Measurements from ENCODE around the gene FADD.

The FADD gene

DNA sequence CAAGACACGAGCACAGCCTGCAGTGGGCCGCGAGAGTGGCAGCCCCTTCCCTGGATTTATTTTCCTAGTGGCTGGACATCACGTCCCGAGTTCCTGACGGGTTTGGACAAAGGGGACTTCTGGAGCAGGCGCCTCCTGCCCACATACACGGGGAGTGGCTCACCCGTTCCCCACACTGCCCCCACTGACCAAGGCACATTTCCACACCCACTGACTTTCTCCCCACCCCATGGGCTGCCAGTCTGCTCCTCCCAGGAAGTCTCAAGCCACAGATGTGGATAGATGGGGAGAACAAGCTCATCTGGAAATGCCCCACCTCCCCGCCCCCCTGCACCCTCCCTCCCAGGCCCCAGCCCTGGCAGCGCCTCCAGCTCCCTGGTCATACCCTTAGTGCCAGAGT, 34.0 kb upstream of the FADD start:
- peak in 1 of 2 experiments; percentile 77 for DNase-seq (ENCODE audit: low read depth in 1 of 2, low spot score in 1 of 2)
- no peak for TF ChIP-seq JUND (IDR thresholded peaks at IDR 0.05; ENCODE audit: low read depth)
- in situ Hi-C loops (cut with HindIII; ENCODE audit: low pct_unique_long_range_greater_than_20kb, low sequenced_read_pairs) = no loop called here

DNA sequence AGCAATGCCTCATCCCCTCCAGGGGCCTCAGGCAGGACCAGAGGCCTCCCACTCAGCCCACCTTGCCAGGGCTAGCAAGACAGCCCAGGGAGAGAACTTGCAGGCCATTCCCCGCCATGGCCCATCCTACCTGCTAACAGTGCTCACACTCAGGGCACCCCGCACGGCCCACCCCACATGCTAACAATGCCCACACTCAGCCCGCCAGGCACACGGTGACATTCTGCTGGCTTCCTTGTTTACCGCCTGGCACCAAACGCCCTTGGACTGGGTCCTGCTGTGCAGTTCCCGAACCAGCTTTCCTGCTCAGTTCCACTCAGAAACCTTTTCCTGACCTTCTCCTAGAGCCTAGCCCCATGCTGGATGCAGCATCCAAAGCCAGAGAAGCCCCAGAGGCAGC, 33.5 kb upstream of the FADD start:
- in situ Hi-C loops (cut with HindIII; ENCODE audit: low pct_unique_long_range_greater_than_20kb, low sequenced_read_pairs) = no loop called here
- no peak for TF ChIP-seq JUND (IDR thresholded peaks at IDR 0.05; ENCODE audit: low read depth)
- DNase-seq (ENCODE audit: low read depth in 1 of 2, low spot score in 1 of 2) = peak; percentile 69 to 90

DNA sequence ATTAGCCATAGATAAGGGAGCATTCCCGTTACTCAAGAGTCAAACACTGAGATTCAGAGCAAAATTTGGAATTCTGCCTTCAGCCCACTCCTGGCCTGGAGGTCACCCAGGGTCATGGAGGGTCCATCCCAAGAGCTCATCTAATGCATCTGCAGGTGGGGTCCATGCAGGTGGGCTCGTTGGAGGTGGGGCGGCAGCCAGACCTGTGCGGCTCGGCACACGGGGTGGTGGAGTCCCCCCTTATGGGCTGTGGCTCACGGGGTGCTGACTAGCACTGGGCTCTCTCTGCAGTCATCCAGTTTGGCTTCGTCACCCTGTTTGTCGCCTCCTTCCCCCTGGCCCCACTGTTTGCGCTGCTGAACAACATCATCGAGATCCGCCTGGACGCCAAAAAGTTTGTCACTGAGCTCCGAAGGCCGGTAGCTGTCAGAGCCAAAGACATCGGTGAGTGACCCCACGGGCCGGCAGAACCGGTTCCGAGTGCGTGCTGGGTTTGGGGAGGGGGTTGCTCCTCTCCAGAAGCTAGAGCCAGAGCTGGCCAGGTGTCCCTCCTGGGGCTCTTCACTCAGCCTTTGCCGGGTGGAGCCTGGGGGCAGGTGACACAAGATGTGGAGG, 32.4 kb upstream of the FADD start:
- DNase-seq (ENCODE audit: low read depth in 1 of 2, low spot score in 1 of 2) = no peak
- TF ChIP-seq JUND (IDR thresholded peaks at IDR 0.05; ENCODE audit: low read depth) = no peak
- in situ Hi-C loops (cut with HindIII; ENCODE audit: low pct_unique_long_range_greater_than_20kb, low sequenced_read_pairs) = no loop called here

DNA sequence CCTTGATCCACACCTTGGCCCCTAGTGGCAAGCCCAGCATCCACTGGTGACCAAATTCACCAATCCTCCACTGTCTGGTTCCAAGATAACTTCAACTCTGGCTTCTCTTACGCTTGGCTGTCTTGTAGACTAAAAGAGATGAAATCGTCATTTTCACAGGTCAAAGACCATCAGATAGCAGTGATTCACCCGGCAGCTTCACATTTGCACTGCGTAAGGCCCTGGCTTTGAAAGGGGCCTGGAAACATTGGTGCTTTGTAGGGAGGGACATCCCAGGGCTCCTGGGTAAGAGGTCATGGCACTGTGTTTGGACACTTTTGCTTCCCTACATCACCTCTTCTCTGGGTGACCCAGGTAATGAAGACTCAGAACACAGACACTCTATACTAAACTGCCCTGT, 30.1 kb upstream of the FADD start:
- in situ Hi-C loops (cut with HindIII; ENCODE audit: low pct_unique_long_range_greater_than_20kb, low sequenced_read_pairs) = no loop called here
- no peak for TF ChIP-seq JUND (IDR thresholded peaks at IDR 0.05; ENCODE audit: low read depth)
- DNase-seq (ENCODE audit: low read depth in 1 of 2, low spot score in 1 of 2) = no peak

DNA sequence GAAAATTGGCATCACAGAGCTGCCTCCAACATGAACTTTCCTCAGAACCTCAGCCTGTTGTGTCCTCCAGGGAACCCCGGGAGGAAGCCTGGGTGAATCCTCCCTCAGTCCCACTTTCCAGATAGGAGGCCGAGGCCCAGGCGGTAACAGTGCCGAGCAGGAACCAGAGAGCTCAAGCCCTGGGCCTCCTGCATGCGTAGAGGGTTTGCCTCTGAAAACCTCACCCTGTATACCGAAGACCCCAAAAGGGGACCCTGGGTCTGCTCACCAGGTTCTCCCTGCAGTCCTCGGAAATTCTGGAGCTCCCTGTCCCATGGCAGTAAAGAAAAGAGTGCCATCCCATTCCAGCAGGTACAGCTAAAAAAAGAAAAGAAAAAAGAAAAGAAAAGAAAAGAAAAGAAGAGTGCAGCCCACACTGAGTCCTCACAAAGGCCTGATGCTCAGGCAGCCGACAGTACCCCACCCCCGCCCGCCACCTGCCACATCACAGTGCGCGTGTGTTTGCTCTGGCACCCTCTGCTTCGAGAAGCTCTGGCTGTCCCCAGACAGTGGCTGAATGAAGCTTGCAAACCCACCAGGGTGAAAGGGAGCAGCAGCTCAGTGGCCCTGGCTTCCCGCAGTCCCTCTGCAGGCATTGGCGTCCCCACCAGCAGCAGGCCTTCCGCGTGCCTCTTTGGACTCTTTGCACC, 28.4 kb upstream of the FADD start:
- DNase-seq (ENCODE audit: low read depth in 1 of 2, low spot score in 1 of 2) = no peak
- no peak for TF ChIP-seq JUND (IDR thresholded peaks at IDR 0.05; ENCODE audit: low read depth)
- in situ Hi-C loops (cut with HindIII; ENCODE audit: low pct_unique_long_range_greater_than_20kb, low sequenced_read_pairs) = no loop called here

DNA sequence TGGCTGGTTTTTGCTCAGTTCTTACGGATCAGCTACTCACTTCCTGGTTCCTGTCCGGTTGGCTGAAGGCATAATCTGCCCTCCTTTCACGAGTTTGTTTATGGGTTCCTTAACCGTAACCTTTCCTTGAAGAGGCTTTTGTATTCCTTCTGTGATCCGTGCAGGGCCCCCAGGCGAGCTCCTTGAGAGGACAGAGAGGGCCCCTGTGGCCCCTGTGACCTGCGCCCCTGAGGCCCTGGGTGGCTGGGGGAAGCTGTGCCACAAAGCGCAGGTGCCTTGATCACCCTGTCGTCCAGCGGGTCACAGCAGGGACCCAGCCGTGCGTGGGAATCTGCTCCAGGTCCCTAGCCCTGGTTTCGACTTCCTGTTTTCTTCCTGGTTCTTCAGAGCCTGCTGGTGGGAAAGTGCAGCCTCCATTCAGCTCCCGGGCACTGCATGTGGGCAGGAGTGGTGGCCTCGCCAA, 27.8 kb upstream of the FADD start:
- in situ Hi-C loops (cut with HindIII; ENCODE audit: low pct_unique_long_range_greater_than_20kb, low sequenced_read_pairs) = no loop called here
- peak in 1 of 2 experiments; percentile 46 for DNase-seq (ENCODE audit: low read depth in 1 of 2, low spot score in 1 of 2)
- no peak for TF ChIP-seq JUND (IDR thresholded peaks at IDR 0.05; ENCODE audit: low read depth)

DNA sequence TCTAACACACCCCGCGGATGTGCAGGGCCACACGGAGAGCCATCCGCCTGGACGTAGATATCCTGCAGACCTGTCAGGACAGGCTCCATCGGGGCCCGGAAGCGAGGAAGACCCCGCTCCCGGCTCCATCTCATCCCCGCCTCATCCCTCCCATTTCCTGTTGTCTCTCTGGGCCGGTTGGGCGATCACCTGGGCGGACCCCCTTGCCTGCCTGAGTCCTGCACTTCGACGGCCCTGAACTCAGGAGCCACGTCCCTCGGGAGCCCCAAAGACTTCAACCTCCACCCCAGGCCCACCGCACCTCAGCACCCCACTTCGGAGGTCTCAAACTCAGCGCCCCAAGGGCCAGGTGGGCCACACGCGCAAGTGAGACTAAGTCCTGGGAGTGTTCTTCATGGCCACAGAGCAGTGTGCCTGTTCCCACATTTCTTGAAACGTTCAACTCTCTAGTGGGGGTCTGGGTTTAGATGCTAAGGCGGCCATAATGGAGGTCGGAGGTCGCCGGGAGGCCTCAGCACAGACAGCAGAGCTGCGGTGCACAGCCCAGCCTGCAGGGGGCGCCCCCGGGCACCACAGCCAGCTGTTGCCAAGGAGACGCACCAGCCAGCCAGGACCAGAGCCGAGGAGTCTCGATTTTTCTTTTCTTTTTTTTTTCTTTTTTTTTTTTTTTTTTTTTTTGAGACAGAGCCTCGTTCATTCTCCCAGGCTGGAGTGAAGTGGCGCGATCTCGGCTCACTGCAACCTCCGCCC, 26.0 kb upstream of the FADD start:
- peak; percentile 50 to 76 for DNase-seq (ENCODE audit: low read depth in 1 of 2, low spot score in 1 of 2)
- TF ChIP-seq JUND (IDR thresholded peaks at IDR 0.05; ENCODE audit: low read depth) = no peak
- in situ Hi-C loops (cut with HindIII; ENCODE audit: low pct_unique_long_range_greater_than_20kb, low sequenced_read_pairs) = no loop called here

DNA sequence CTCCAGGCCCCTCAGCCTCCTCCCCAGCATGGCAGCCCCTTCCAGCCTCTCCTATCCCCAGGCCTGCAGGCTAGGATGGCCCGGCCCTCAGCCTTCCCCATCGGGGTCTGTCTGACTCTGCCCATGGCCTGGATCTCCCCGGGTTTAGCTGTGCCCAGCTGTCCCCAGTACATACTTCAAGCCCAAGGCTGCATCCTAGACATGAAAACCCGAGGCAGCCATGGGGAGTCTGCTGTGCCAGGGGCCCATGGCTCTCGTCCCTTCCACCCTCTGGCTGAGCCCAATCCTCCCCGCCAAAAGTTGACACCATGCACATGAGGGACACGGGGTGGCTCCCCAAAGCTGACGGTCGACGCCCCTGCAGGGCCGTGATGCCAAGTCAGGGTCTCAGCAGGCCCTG, 22.2 kb upstream of the FADD start:
- TF ChIP-seq JUND (IDR thresholded peaks at IDR 0.05; ENCODE audit: low read depth) = no peak
- in situ Hi-C loops (cut with HindIII; ENCODE audit: low pct_unique_long_range_greater_than_20kb, low sequenced_read_pairs) = no loop called here

DNA sequence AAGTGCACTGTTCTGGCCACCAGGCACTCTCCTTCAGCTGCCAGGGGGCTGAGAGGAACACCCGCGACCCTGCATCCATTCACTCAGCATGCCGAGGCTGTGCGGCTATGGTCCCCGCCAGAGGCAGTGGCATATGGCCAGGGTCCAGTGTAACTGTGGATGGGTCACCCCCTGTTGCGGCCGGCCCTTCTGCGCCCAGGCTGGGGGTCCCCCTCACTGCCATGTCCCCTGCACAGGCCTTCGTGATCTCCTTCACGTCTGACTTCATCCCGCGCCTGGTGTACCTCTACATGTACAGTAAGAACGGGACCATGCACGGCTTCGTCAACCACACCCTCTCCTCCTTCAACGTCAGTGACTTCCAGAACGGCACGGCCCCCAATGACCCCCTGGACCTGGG, 20.8 kb upstream of the FADD start:
- no peak for DNase-seq (ENCODE audit: low read depth in 1 of 2, low spot score in 1 of 2)
- TF ChIP-seq JUND (IDR thresholded peaks at IDR 0.05; ENCODE audit: low read depth) = no peak
- in situ Hi-C loops (cut with HindIII; ENCODE audit: low pct_unique_long_range_greater_than_20kb, low sequenced_read_pairs) = no loop called here

More for the DNA sequence above, 22.2 kb upstream of the FADD start:
- DNase-seq (ENCODE audit: low read depth in 1 of 2, low spot score in 1 of 2) = no peak

DNA sequence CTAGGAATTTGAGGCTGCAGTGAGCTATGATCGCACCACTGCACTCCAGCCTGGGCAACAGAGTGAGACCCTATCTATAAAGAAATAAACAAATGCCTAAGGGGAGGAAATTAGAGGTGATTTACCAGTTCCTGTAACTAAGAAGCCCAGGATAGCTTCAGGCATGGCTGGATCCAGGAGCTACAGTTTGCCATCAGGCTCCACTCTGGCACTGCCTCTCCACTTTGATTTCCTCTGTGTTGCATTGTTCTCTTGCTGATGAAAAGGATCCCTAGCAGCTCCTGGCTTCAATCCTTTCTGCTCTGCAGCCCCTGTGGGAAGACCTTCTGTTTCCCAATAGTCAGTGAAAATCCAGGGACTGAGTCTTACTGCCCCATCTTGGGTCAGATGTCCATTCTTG, 20.1 kb upstream of the FADD start:
- DNase-seq (ENCODE audit: low read depth in 1 of 2, low spot score in 1 of 2) = no peak
- no peak for TF ChIP-seq JUND (IDR thresholded peaks at IDR 0.05; ENCODE audit: low read depth)
- in situ Hi-C loops (cut with HindIII; ENCODE audit: low pct_unique_long_range_greater_than_20kb, low sequenced_read_pairs) = no loop called here

DNA sequence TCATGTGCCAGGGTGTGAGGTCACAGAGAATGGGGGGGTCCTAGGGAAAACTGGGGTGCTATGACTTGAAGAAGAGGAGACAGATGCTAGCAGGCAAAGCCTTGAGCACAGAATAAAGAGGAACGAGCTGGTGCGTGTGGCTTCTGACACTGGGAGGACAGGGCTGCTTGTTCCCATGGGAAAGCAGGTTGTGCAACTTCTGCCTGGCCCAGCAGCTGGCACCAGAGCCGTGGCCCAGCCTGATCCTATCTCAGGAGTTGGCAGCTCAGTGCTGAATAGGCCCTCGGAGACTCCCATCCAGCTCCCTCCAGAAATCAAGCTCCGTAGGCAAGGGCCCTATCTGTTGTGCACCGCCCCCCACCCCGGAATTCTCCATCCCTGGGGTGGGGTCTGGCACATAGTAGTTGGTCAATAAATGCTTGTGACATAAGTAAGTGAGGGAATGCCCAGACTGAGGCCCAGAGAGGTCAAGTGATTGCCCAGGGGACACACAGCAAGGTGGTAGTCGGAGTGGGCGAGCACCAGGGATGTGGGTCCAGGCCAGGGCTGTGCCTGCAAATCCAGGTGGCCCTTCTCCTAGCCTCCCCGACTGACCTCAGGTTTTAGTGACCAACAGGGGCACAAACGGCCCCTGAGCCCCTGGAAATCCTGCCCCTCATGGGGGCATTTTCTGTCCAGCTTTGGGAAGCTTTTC, 19.5 kb upstream of the FADD start:
- in situ Hi-C loops (cut with HindIII; ENCODE audit: low pct_unique_long_range_greater_than_20kb, low sequenced_read_pairs) = no loop called here
- no peak for TF ChIP-seq JUND (IDR thresholded peaks at IDR 0.05; ENCODE audit: low read depth)

DNA sequence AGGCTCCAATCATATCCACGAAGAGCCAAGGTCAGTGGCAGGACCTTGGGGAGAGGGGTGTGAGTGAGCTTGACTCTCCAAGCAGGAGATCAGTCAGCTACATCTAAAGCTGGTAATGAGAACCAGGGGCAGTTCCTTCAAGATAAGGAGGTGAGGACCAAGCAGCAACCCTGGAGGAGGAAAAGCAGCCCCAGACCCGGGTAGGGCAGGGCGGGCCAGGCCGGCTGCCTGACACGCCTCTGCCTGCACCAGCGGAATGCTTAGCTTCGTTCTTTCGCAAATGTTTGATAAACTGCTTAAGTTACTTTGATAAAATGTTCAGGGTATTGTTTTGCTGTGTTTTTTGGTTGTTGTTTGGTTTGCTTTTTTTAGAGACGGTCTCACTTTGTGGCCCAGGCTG, 18.7 kb upstream of the FADD start:
- in situ Hi-C loops (cut with HindIII; ENCODE audit: low pct_unique_long_range_greater_than_20kb, low sequenced_read_pairs) = no loop called here
- TF ChIP-seq JUND (IDR thresholded peaks at IDR 0.05; ENCODE audit: low read depth) = no peak
- no peak for DNase-seq (ENCODE audit: low read depth in 1 of 2, low spot score in 1 of 2)

More for the DNA sequence above, 19.5 kb upstream of the FADD start:
- DNase-seq (ENCODE audit: low read depth in 1 of 2, low spot score in 1 of 2) = peak; percentile 95 to 97
